AG09309 (cell line): Measurements from ENCODE around the gene SEMA5A.

Experiments used
- DNase-seq: peaks from one replicate; pipeline ENCODE4 v3.0.0-alpha.2; 2010; ENCODE audit warnings: low read depth
- H3K4me3 ChIP-seq: 2 replicates; pipeline ENCODE4 v1.5.1; 2011; ENCODE audit warnings: mild to moderate bottlenecking, low read depth, low read length, moderate library complexity; ENCODE audit not compliant: control insufficient read depth
- CTCF ChIP-seq: IDR thresholded peaks from 2 replicates; pipeline ENCODE4 v1.5.1; 2011; ENCODE audit warnings: mild to moderate bottlenecking, low read depth, low read length, inconsistent platforms; ENCODE audit not compliant: insufficient read depth, control insufficient read depth; ENCODE audit errors: missing control alignments

The SEMA5A gene

GRCh38 chr5:9046756-9047481, 499.0 kb downstream of the SEMA5A start:
- peak; percentile 88 for DNase-seq
- no peak for TF ChIP-seq CTCF
- no peak overlapping the region for H3K4me3 ChIP-seq

- TF ChIP-seq CTCF, result no peak
These were observed 499.9 kb downstream of the SEMA5A start for GRCh38 chr5:9045946-9046345.

GRCh38 chr5:9042241-9042640, 503.6 kb downstream of the SEMA5A start:
- no peak for TF ChIP-seq CTCF
- H3K4me3 ChIP-seq, result no peak overlapping the region
- DNase-seq, result no peak

More at GRCh38 chr5:9045946-9046345, 499.9 kb downstream of the SEMA5A start:
- H3K4me3 ChIP-seq, result no peak overlapping the region
- DNase-seq, result no peak

- H3K4me3 ChIP-seq, result no peak overlapping the region
- TF ChIP-seq CTCF, result no peak
- no peak for DNase-seq
These were observed 505.4 kb downstream of the SEMA5A start for GRCh38 chr5:9040475-9040874.

- no peak for TF ChIP-seq CTCF
- DNase-seq, result no peak
- no peak overlapping the region for H3K4me3 ChIP-seq
These were observed 508.8 kb downstream of the SEMA5A start for GRCh38 chr5:9037048-9037447.

- DNase-seq, result no peak
- TF ChIP-seq CTCF, result no peak
- H3K4me3 ChIP-seq, result no peak overlapping the region
These were observed 510.5 kb downstream of the SEMA5A start for GRCh38 chr5:9035346-9035745.
